Mesendoderm (in vitro differentiated cells): Measurements from ENCODE around the gene MFAP5. TPM values are rescaled to one million over a fixed set of nuclear protein-coding genes. Genes with fewer than 3 reads are reported as not detected.

Experiments used
- DNase-seq: peaks from one replicate; pipeline ENCODE4 v3.0.0; 2013
- H2AK5ac ChIP-seq: 2 replicates; pipeline ENCODE4 v1.6.1; 2013; ENCODE audit warnings: low read length, inconsistent platforms
- H2BK120ac ChIP-seq: 2 replicates; pipeline ENCODE4 v1.6.1; 2013; ENCODE audit warnings: low read depth, mild to moderate bottlenecking, low read length, moderate library complexity, mixed read lengths
- H2BK15ac ChIP-seq: replicated peaks from 2 replicates; pipeline ENCODE4 v1.6.1; 2013; ENCODE audit warnings: low read depth, mild to moderate bottlenecking, moderate library complexity
- H2BK5ac ChIP-seq: 2 replicates; pipeline ENCODE4 v1.6.1; 2013; ENCODE audit warnings: low read length, inconsistent platforms
- H3K18ac ChIP-seq: 2 replicates; pipeline ENCODE4 v1.6.1; 2013; ENCODE audit warnings: mild to moderate bottlenecking, low read length, mixed read lengths
- H3K23ac ChIP-seq: one replicate; pipeline ENCODE4 v1.6.1; 2013; ENCODE audit warnings: low read length
- H3K27ac ChIP-seq: 2 replicates; pipeline ENCODE4 v1.5.1; 2013; ENCODE audit warnings: low read depth, mild to moderate bottlenecking, inconsistent platforms, low read length, moderate library complexity
- H3K27me3 ChIP-seq: 2 replicates; pipeline ENCODE4 v1.6.1; 2013; ENCODE audit warnings: low read length, control low read depth, mild to moderate bottlenecking, inconsistent platforms; ENCODE audit not compliant: insufficient read depth, poor library complexity
- H3K36me3 ChIP-seq: 2 replicates; pipeline ENCODE4 v1.6.1; 2013; ENCODE audit warnings: low read length, inconsistent platforms; ENCODE audit not compliant: control insufficient read depth, insufficient read depth
- H3K4ac ChIP-seq: one replicate; pipeline ENCODE4 v1.6.1; 2013; ENCODE audit warnings: low read depth, mild to moderate bottlenecking, low read length, moderate library complexity
- H3K4me1 ChIP-seq: 2 replicates; pipeline ENCODE4 v1.6.1; 2013; ENCODE audit warnings: low read depth, low read length, inconsistent platforms; ENCODE audit not compliant: control insufficient read depth
- H3K4me2 ChIP-seq: 2 replicates; pipeline ENCODE4 v1.6.1; 2013; ENCODE audit warnings: low read length
- H3K4me3 ChIP-seq: 2 replicates; pipeline ENCODE4 v1.5.1; 2013; ENCODE audit warnings: mild to moderate bottlenecking, low read length
- H3K56ac ChIP-seq: one replicate; pipeline ENCODE4 v1.6.1; 2013; ENCODE audit warnings: low read length
- H3K79me1 ChIP-seq: 2 replicates; pipeline ENCODE4 v1.6.1; 2013; ENCODE audit warnings: low read length, inconsistent platforms
- H3K79me2 ChIP-seq: 2 replicates; pipeline ENCODE4 v1.6.1; 2013; ENCODE audit warnings: mild to moderate bottlenecking, low read length; ENCODE audit not compliant: control insufficient read depth, insufficient read depth
- H3K9ac ChIP-seq: 2 replicates; pipeline ENCODE4 v1.6.1; 2013; ENCODE audit warnings: low read length, inconsistent platforms
- H4K5ac ChIP-seq: one replicate; pipeline ENCODE4 v1.6.1; 2013; ENCODE audit warnings: low read length
- H4K8ac ChIP-seq: one replicate; pipeline ENCODE4 v1.6.1; 2013; ENCODE audit warnings: low read depth, mild to moderate bottlenecking, control low read depth, low read length, moderate library complexity
- WGBS: extraction: QIAGEN DNeasy Blood & Tissue Kit; methylation state at CpG from one replicate; pipeline ENCODE4 v1.1.7; 2013; ENCODE audit warnings: low lambda C conversion rate, missing lambda C conversion rate; ENCODE audit not compliant: insufficient coverage; ENCODE audit errors: extremely low coverage; 5-methylcytosine and 5-hydroxymethylcytosine counted together
- polyA plus RNA-seq, 2 experiments: library from polyadenylated mRNA; stranded (reverse); fragments of 200-250 nt; gene quantifications; one replicate each; pipeline ENCODE4 v1.2.3, GENCODE V29; 2013

The MFAP5 gene, protein sequence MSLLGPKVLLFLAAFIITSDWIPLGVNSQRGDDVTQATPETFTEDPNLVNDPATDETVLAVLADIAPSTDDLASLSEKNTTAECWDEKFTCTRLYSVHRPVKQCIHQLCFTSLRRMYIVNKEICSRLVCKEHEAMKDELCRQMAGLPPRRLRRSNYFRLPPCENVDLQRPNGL
- 1.2 TPM for polyA plus RNA-seq (2013, experiment 1 of 2)
- polyA plus RNA-seq (2013, experiment 2 of 2): 1.3 TPM

DNA sequence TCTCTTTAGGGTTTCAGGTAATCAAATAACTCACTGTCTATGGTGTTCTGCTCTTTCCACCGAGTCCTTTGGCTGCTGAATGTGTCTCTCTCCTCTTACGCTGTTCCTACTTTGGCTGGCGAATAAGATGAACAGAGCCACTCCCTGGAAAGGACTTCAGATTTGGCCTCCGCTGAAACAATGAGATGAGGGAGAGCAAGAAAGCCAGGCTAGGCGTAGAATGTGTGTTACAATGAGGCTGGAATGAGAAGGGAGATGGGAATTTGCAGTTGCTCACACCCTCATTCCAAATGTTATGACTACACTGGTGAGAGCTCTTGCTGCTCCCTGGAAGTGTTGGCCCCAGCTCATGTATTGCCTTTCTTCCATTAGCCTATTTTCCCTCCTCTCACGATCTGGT, at the start of gene MFAP5:
Gene MFAP5, minus strand, starts transcription at position 234 of the 400 bp plus-strand sequence. CDS start 722 bp downstream, outside the sequence.
- Histone ChIP-seq H3K4me2 (no peak within 1 kb of the TSS), H3K4me3 (no peak within 1 kb of the TSS), H4K5ac (no peak within 1 kb of the TSS), H3K79me2 (no peaks in the 10 kb centered on the region), H3K36me3 (no peaks in the 10 kb centered on the region), H2AK5ac (no peak within 1 kb of the TSS), H3K4ac (no peak within 1 kb of the TSS), H3K79me1 (no peaks in the 10 kb centered on the region), H3K4me1 (no peaks in the 10 kb centered on the region), H3K18ac (no peak within 1 kb of the TSS), H3K27me3 (no peaks in the 10 kb centered on the region), H2BK120ac (no peak within 1 kb of the TSS), H2BK15ac (no peak within 1 kb of the TSS), H4K8ac (no peak within 1 kb of the TSS), H2BK5ac (no peak within 1 kb of the TSS), H3K27ac (no peak within 1 kb of the TSS), H3K23ac (no peak within 1 kb of the TSS), H3K9ac (no peak within 1 kb of the TSS), H3K56ac (no peak within 1 kb of the TSS)
- peak; percentile 90 for DNase-seq
- whole genome bisulfite sequencing: no CpG with 5 or more reads among the region's 6 CpGs

DNA sequence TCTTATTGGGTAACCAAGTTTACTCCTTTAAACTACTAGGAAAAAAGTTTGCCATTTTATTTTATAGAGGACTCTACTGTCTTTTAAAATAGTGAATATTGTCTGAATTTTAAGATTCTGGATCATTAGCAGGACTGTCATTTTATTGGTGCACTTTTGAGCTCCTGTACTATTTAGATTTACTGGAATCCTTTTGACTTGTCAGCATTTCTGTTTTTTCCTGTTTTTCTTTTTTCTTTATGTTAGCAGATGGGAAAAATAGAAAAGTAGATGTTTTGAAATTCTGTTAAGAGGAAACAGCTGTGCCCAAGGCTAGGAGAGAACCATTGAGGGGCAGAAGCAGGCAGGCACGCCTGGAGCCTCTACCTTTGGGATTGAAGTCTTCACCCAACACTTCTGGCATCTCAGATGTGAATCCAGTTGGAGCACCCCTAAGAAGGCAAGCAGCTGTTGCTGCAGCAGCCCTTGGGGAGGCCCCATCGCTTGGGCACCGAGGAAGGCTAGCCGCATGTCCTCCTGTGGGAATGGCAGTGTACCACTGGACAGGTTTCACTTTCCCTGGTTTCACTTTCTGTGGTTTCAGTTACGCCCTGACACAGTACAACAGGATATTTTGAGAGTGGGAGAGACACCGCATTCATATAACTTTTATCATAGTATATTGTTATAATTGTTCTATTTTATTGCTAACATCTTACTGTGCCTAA, 46.7 kb upstream of the MFAP5 start:
- Histone ChIP-seq H3K27ac (no peak overlapping the region), H3K79me1 (peaks cover 12% of the 10 kb centered on the region), H3K4ac (no peak overlapping the region), H2BK5ac (no peak overlapping the region), H3K9ac (no peak overlapping the region), H3K36me3 (peaks cover 2% of the 10 kb centered on the region), H3K4me1 (no peaks in the 10 kb centered on the region), H3K23ac (no peak overlapping the region), H4K8ac (no peak overlapping the region), H3K4me3 (no peak overlapping the region), H2BK15ac (no peak overlapping the region), H2BK120ac (no peak overlapping the region), H3K56ac (no peak overlapping the region), H3K4me2 (no peak overlapping the region), H2AK5ac (no peak overlapping the region), H3K18ac (no peak overlapping the region), H3K27me3 (no peaks in the 10 kb centered on the region), H4K5ac (no peak overlapping the region), H3K79me2 (peaks cover 57% of the 10 kb centered on the region)
- no CpG with 5 or more reads among the region's 6 CpGs for WGBS
- no peak for DNase-seq

DNA sequence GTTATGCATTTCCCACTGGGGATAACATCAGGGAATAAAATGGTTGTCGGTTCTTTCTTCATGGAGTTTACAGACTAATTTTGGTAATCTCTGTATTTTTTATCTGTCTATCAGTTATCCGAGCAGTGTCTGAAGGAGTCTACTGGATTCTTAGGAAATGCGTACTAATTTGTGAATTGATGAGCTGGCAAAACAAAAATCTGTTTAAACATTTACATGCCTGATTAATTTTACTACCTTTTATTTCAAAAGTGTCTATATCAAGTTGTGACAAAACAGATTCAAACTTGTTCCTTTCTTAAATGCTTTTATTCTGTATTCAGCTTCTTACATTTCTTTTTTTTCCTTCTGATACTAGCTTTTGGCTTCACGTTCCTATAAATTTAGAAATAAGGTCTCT, 39.5 kb upstream of the MFAP5 start:
- Histone ChIP-seq H2BK5ac (no peak overlapping the region), H3K9ac (no peak overlapping the region), H3K36me3 (no peaks in the 10 kb centered on the region), H3K4me3 (no peak overlapping the region), H3K79me1 (peaks cover 3% of the 10 kb centered on the region), H2BK15ac (no peak overlapping the region), H3K4ac (no peak overlapping the region), H3K18ac (no peak overlapping the region), H3K4me1 (peaks cover 2% of the 10 kb centered on the region), H2BK120ac (no peak overlapping the region), H3K27ac (no peak overlapping the region), H2AK5ac (no peak overlapping the region), H3K4me2 (no peak overlapping the region), H3K23ac (no peak overlapping the region), H3K56ac (no peak overlapping the region), H3K27me3 (no peaks in the 10 kb centered on the region), H4K5ac (no peak overlapping the region), H3K79me2 (peaks cover 67% of the 10 kb centered on the region), H4K8ac (no peak overlapping the region)
- WGBS: no CpG with 5 or more reads among the region's 4 CpGs
- no peak for DNase-seq

DNA sequence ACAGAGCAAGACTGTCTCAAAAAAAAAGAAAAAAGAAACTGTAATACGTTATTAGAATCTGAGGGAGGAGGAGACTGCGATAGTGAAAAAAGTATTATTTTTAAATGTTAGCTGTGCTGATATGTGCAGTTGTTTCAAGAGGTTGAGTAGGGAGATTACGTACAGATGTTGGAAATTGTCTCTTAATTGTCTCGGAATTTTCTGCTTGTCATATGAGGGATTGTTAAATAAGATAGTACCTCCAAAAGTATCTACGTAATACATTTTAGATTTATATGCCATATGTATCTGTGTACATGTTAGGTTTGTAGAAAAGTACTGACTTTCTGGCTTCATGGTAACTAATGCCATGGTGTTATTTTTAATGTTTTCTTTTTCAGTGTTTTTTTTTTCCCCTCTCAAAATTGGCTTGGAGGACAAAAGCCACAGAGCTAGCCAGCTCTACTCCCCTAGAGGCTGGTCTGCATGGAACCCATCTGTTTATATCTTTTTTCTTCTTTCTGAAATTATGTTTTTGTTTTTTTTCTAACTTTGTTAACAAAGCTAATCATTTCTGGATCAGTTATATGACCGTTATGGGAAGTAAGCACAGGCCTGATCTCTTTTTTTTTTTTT, 38.5 kb upstream of the MFAP5 start:
- Histone ChIP-seq H4K8ac (no peak overlapping the region), H3K9ac (no peak overlapping the region), H3K56ac (no peak overlapping the region), H3K4me2 (no peak overlapping the region), H3K18ac (no peak overlapping the region), H3K4me3 (no peak overlapping the region), H3K4ac (no peak overlapping the region), H2AK5ac (no peak overlapping the region), H4K5ac (no peak overlapping the region), H3K27me3 (no peaks in the 10 kb centered on the region), H3K79me1 (peaks cover 3% of the 10 kb centered on the region), H3K23ac (no peak overlapping the region), H3K27ac (no peak overlapping the region), H2BK15ac (no peak overlapping the region), H2BK120ac (no peak overlapping the region), H3K4me1 (peaks cover 2% of the 10 kb centered on the region), H2BK5ac (no peak overlapping the region), H3K79me2 (peaks cover 60% of the 10 kb centered on the region), H3K36me3 (no peaks in the 10 kb centered on the region)
- whole genome bisulfite sequencing: 100% methylated on average over 2 of the region's 6 CpGs
- no peak for DNase-seq

DNA sequence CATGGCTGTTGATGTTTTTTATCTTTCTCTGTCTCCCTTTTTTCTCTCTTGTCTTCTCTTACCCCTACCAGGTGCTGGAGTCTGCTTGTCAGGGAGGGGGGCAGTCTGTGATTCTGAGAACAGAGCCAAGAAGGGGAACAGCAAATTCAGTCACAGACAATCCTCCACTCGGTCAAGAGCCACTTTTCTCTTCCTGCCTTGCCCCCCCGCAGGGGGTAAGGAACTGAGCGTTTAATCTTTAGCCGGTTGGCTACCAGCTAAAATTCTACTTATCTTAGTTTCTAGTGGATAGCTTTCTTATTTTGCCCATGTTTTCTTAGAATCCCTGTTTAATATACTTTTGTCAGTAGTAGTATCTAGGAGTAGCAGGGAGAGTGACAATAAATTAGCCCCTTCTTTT, 37.1 kb upstream of the MFAP5 start:
- Histone ChIP-seq H3K4me3 (no peak overlapping the region), H2AK5ac (no peak overlapping the region), H3K9ac (peak overlapping the region; percentile 61), H3K79me2 (peaks cover 51% of the 10 kb centered on the region), H3K4ac (no peak overlapping the region), H2BK15ac (no peak overlapping the region), H3K4me2 (peak overlapping the region; percentile 65), H3K79me1 (peaks cover 2% of the 10 kb centered on the region), H3K27me3 (no peaks in the 10 kb centered on the region), H3K18ac (no peak overlapping the region), H2BK5ac (no peak overlapping the region), H4K5ac (no peak overlapping the region), H3K27ac (no peak overlapping the region), H3K4me1 (peaks cover 2% of the 10 kb centered on the region), H4K8ac (no peak overlapping the region), H3K36me3 (no peaks in the 10 kb centered on the region), H3K23ac (no peak overlapping the region), H2BK120ac (no peak overlapping the region), H3K56ac (peak overlapping the region; percentile 69)
- DNase-seq: peak; percentile 73
- no CpG with 5 or more reads among the region's 4 CpGs for WGBS
